Measurements from ENCODE around the gene FXYD3.

The FXYD3 gene

GRCh38 chr19:35155441-35155840, 39.8 kb downstream of the FXYD3 start:
- Histone ChIP-seq H3K27ac (peak overlapping the region; percentile 88), H3K27me3 (no peaks in the 10 kb centered on the region), H4K20me1 (peaks cover 54% of the 10 kb centered on the region), H3K36me3 (peaks cover 43% of the 10 kb centered on the region), H3K4me1 (peaks cover 79% of the 10 kb centered on the region), H3K9me3 (no peaks in the 10 kb centered on the region), H3K4me2 (peak overlapping the region; percentile 100), H3K4me3 (peak overlapping the region; percentile 87), H3K9ac (peak overlapping the region; percentile 85)
- no peak for TF ChIP-seq Cebpa-rat (IDR thresholded peaks at IDR 0.05)

GRCh38 chr19:35155981-35156672, 40.5 kb downstream of the FXYD3 start:
- peak overlapping the region; percentile 87 for H3K4me3 ChIP-seq
- H3K9me3 ChIP-seq = no peaks in the 10 kb centered on the region
- peak overlapping the region; percentile 85 for H3K9ac ChIP-seq
- H3K36me3 ChIP-seq = peaks cover 46% of the 10 kb centered on the region
- H4K20me1 ChIP-seq = peaks cover 61% of the 10 kb centered on the region
- no peaks in the 10 kb centered on the region for H3K27me3 ChIP-seq
- no peak for TF ChIP-seq Cebpa-rat (IDR thresholded peaks at IDR 0.05)
- peak overlapping the region; percentile 88 for H3K27ac ChIP-seq
- peak overlapping the region; percentile 100 for H3K4me2 ChIP-seq
- H3K4me1 ChIP-seq = peaks cover 85% of the 10 kb centered on the region

GRCh38 chr19:35156673-35157014, 41.0 kb downstream of the FXYD3 start:
- Histone ChIP-seq H3K27me3 (no peaks in the 10 kb centered on the region), H4K20me1 (peaks cover 61% of the 10 kb centered on the region), H3K9me3 (peaks cover 4% of the 10 kb centered on the region; the same call in 1 of the 2 replicates), H3K36me3 (peaks cover 51% of the 10 kb centered on the region), H3K4me2 (peak overlapping the region; percentile 100), H3K4me1 (peaks cover 89% of the 10 kb centered on the region), H3K9ac (peak overlapping the region; percentile 85; the same call in 1 of the 2 replicates), H3K27ac (peak overlapping the region; percentile 57; the same call in 1 of the 2 replicates), H3K4me3 (0 out of 2 replicates have a peak overlapping the region, but pooled peaks have one; percentile 87)
- no peak for TF ChIP-seq Cebpa-rat (IDR thresholded peaks at IDR 0.05)

DNA sequence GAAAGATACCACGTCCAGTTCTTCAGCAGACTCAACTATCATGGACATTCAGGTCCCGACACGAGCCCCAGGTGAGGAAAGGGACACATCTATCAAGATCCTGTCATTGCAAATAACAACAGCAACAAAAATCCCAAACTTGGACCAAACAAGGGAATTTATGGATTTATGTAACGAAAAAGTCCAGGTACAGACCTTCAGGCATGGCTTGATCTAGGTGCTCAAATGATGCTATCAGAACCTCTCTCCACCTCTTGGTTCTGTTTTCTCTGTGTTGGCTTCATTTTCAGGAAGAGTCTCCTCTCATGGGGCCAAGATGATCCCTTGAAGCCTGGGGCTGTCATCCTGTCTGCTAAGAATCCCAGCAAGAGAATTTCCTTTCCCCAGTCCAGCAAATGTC, 41.8 kb downstream of the FXYD3 start:
- peaks cover 61% of the 10 kb centered on the region for H4K20me1 ChIP-seq
- no peaks in the 10 kb centered on the region for H3K27me3 ChIP-seq
- H3K36me3 ChIP-seq = peaks cover 59% of the 10 kb centered on the region
- H3K4me2 ChIP-seq = peak overlapping the region; percentile 100
- no peak for TF ChIP-seq Cebpa-rat (IDR thresholded peaks at IDR 0.05)
- peaks cover 87% of the 10 kb centered on the region for H3K4me1 ChIP-seq
- H3K9me3 ChIP-seq = peaks cover 11% of the 10 kb centered on the region; the same call in 1 of the 2 replicates
- no peak overlapping the region for H3K9ac ChIP-seq
- H3K27ac ChIP-seq = no peak overlapping the region; the same call in 1 of the 2 replicates
- no peak overlapping the region for H3K4me3 ChIP-seq

DNA sequence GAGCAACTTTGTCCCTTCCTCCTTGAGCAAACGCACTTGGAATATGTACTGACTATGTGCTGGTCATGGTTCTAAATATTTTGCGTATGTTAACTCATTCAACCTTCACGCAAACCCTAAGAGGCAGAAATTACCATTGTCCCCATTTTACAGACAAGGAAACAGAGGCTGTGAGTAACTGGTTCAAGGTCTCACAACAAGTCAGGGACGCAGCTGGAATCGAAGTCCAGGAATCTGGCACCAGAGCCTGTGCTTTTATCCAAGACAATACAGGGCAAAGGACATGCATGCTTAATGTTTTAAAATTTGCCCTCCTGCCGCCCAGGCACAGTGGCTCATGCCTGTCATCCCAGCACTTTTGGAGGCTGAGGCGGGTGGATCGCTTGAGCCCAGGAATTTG, 44.0 kb downstream of the FXYD3 start:
- Histone ChIP-seq H3K4me3 (no peak overlapping the region), H3K27ac (no peak overlapping the region), H3K4me1 (peaks cover 68% of the 10 kb centered on the region), H3K9ac (peak overlapping the region; percentile 43; the same call in 1 of the 2 replicates), H3K9me3 (peaks cover 32% of the 10 kb centered on the region), H3K36me3 (peaks cover 81% of the 10 kb centered on the region), H3K27me3 (no peaks in the 10 kb centered on the region), H4K20me1 (peaks cover 61% of the 10 kb centered on the region), H3K4me2 (peak overlapping the region; percentile 100)
- TF ChIP-seq Cebpa-rat (IDR thresholded peaks at IDR 0.05) = no peak

DNA sequence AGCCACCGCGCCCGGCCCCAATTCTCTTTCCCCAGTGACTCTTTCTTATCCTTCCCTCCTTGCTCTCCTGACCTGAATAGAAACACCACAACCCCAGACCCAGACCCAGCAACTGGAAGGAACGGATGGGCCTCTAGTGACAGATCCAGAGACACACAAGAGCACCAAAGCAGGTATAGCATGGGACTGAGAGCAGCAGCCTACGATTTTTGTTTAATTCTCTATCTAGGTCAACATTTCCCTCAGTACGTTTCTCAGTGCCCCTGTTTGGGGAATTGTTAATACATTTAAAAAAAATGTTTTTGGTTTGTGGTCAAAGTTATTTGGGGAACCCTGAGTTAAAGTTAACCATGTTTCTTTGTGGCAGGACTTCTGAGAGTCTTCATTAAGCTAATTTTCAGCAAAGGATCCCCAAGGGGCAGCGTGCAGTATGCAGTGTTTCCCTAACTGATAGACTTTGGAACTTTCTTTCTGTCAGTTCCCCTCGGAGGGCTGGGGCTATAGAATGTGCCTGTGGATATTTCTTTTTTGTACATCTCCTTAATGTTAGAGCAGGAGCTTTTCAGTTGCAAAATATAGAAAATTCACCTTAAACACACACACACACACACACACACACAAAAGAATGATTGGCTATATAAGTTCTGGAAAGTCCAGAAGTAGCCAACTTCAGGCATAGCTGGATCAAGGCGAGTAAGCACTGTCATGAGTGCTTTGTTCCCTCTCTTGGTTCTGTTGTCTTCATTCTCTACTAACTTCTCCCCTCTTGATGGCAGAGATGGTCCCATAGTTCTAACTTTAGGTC, 45.2 kb downstream of the FXYD3 start:
- TF ChIP-seq Cebpa-rat (IDR thresholded peaks at IDR 0.05) = no peak
- Histone ChIP-seq H3K27me3 (no peaks in the 10 kb centered on the region), H3K9me3 (peaks cover 45% of the 10 kb centered on the region), H4K20me1 (peaks cover 52% of the 10 kb centered on the region), H3K27ac (peak overlapping the region; percentile 59), H3K4me1 (peaks cover 64% of the 10 kb centered on the region), H3K9ac (peak overlapping the region; percentile 43; the same call in 1 of the 2 replicates), H3K36me3 (peaks cover 93% of the 10 kb centered on the region), H3K4me3 (peak overlapping the region; percentile 5; the same call in 1 of the 2 replicates), H3K4me2 (peak overlapping the region; percentile 100)

GRCh38 chr19:35161434-35161743, 45.8 kb downstream of the FXYD3 start:
- H3K27me3 ChIP-seq = no peaks in the 10 kb centered on the region
- H3K9ac ChIP-seq = no peak overlapping the region
- H3K27ac ChIP-seq = peak overlapping the region; percentile 59; the same call in 1 of the 2 replicates
- H3K9me3 ChIP-seq = peaks cover 50% of the 10 kb centered on the region
- peaks cover 46% of the 10 kb centered on the region for H4K20me1 ChIP-seq
- H3K4me2 ChIP-seq = peak overlapping the region; percentile 100
- no peak for TF ChIP-seq Cebpa-rat (IDR thresholded peaks at IDR 0.05)
- peaks cover 58% of the 10 kb centered on the region for H3K4me1 ChIP-seq
- peak overlapping the region; percentile 5; the same call in 1 of the 2 replicates for H3K4me3 ChIP-seq
- H3K36me3 ChIP-seq = peaks cover 95% of the 10 kb centered on the region

DNA sequence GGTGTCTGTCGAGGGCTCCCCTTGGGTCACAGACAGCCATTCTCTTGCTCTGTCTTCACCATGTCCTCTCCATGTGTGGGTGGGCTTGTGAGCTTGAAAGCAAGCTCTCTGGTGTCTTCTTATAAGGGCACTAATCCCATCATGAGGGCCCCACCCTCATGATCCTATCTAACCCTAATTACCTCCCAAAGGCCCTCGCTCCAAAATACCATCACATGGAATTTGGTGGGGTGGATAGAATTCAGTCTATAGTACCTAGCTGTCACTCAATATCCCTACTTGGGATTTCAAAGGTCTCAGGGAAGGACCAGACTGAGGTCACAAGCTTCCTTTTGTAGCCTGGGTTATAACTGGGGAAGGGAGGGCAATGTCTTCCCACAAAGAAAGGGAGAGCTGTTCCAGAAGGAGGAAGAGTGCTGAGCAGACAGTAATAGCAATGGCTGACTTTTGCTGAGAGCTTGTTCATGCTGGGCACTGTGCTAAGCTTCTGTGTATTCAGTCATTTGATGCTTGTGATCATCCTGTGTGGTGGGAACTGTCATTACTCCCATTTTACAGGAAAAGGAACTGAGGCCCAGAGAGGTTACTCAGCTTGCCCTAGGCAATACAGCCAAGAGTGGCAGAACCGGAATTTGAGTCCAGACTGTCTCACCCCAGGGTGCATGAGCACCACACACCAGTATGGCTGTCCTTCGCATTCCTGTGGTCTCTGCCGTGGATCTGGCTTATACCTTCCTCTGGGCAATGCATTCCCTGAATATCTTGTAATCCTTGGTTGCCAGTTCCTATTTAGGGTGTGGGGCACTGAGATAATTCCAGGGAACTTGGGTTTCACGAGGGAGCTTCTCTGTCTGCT, 47.1 kb downstream of the FXYD3 start:
- Histone ChIP-seq H3K4me3 (no peak overlapping the region), H4K20me1 (peaks cover 33% of the 10 kb centered on the region), H3K4me2 (no peak overlapping the region), H3K36me3 (peaks cover 95% of the 10 kb centered on the region), H3K9me3 (peaks cover 53% of the 10 kb centered on the region), H3K4me1 (peaks cover 55% of the 10 kb centered on the region), H3K27ac (no peak overlapping the region), H3K27me3 (no peaks in the 10 kb centered on the region), H3K9ac (no peak overlapping the region)
- TF ChIP-seq Cebpa-rat (IDR thresholded peaks at IDR 0.05) = no peak

DNA sequence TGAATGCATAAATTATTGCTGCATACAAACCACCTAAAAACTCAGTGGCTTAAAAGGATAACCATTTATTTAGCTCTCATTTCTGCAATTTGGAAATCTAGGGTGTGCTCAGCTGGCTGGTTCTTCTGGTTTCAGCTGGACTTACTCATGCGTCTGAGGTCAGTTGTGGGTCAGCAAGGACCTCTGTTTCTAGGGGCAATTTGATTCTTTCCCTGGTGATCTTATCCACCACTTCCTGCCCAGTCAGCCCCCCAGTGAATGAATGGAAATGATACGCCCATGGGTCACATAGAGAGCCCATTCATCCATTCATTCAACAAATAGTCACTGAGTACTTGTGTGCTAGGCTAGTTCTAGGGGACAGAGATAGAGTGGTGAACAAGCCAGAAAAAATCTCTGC, 48.8 kb downstream of the FXYD3 start:
- H3K4me2 ChIP-seq = no peak overlapping the region
- no peaks in the 10 kb centered on the region for H3K27me3 ChIP-seq
- no peak for TF ChIP-seq Cebpa-rat (IDR thresholded peaks at IDR 0.05)
- peaks cover 95% of the 10 kb centered on the region for H3K36me3 ChIP-seq
- H3K9me3 ChIP-seq = peaks cover 53% of the 10 kb centered on the region
- peaks cover 38% of the 10 kb centered on the region for H3K4me1 ChIP-seq
- H3K9ac ChIP-seq = no peak overlapping the region
- H3K4me3 ChIP-seq = no peak overlapping the region
- H3K27ac ChIP-seq = no peak overlapping the region
- peaks cover 17% of the 10 kb centered on the region for H4K20me1 ChIP-seq
